ENCODE data around the gene METTL24. TPM values are rescaled to one million over a fixed set of nuclear protein-coding genes. Genes with fewer than 3 reads are reported as not detected.

Gene METTL24
- total RNA-seq, 2 donors from 2014 or later, result not detected

DNA sequence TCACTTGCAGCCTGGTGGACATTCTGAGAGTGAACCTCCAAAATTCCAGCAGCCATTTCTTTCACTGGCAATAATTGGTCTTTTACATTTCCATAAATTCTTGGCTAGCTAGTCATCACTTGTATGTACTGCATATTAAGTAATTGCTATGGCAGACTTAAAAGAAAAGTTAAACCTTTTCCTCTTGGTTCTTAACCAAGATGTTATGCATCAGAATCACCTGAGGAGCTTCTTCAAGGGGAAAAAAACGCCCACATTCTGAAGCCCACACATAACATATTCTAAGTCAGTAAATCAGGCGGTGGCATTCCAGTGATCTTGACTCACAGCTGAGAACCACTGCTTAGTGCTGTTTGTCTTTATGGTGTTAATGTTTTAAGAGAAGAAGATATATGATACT is 140.9 kb downstream of the METTL24 start:
- H3K27ac Mint-ChIP-seq, result no peak overlapping the region
- H3K9me3 Mint-ChIP-seq, result no peaks in the 10 kb centered on the region
- peaks cover 8 to 26% of the 10 kb centered on the region in 2 donors for H3K36me3 Mint-ChIP-seq
- ATAC-seq (peak in 1 of 2 donors; percentile 37), DNase-seq (ENCODE audit: low spot score in 2 of 2) (no peak)

DNA sequence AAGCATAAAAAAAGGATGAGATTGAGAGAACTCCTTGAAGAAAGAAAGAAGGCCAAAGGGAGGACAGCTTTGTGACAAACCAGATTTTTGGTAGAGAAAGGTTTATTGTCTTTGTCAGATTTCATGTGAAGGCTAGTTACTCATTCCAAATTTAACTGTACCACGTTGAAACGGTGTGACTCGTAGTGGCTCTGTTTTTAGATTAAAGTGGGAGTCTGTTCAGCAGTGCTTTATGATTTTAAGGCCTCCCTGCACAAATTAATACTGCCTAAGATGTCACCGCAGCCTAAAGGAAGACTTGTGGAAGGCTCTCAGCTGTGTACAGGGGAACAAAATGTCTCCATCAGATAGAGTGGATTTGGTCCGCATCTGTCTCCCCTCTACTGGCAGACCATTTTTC is 142.0 kb downstream of the METTL24 start:
- DNase-seq (ENCODE audit: low spot score in 2 of 2) (no peak), ATAC-seq (no peak)
- Mint-ChIP-seq H3K36me3 (peaks cover 8 to 29% of the 10 kb centered on the region in 2 donors), H3K9me3 (no peaks in the 10 kb centered on the region), H3K27ac (no peak overlapping the region)

DNA sequence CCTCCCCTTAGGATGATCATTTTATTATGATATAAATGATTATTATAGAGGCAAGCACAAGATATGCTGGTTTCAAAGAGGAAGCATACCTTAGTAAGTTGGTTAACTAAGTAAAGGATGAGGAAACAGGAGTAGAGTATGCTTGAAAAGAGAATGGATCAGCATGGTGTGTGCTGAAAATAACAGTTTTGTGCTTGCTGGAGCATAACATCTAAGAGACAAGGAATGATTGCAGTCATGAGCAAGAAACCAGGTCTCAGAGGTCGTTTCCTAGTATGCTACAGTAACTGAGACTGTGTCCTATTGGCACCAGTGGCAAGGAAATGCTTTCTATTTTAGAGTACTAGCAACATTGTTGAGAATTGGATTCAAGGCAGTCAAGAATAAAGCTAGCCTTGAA is 143.8 kb downstream of the METTL24 start:
- H3K9me3 Mint-ChIP-seq, result no peaks in the 10 kb centered on the region
- ATAC-seq, result no peak

DNA sequence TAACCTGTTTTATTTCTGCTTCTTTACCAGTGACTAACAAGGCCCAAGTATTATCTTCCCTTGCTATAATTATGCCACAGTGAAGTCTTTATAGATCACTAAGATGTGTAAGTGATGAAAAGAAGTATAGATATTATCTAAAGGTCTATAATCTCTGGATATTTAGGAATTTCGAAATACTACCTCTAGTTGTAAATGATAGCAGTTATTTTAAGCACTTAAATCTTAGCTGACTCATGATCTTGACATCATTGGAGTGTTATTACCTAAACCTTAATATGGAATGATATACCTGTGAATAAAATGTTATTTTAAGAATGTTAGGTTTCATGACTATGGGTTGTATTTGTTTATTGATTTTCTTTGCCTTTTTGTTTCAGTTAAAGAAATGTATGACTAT is 146.4 kb downstream of the METTL24 start:
- H3K27ac Mint-ChIP-seq, result no peak overlapping the region
- H3K9me3 Mint-ChIP-seq, result no peaks in the 10 kb centered on the region
- DNase-seq (ENCODE audit: low spot score in 2 of 2), result no peak
- H3K36me3 Mint-ChIP-seq, result peaks cover 8 to 16% of the 10 kb centered on the region in 2 donors
- no peak for ATAC-seq

More for the DNA sequence above, 143.8 kb downstream of the METTL24 start:
- DNase-seq (ENCODE audit: low spot score in 2 of 2), result no peak
- H3K36me3 Mint-ChIP-seq, result peaks cover 8 to 16% of the 10 kb centered on the region in 2 donors
- H3K27ac Mint-ChIP-seq, result no peak overlapping the region

DNA sequence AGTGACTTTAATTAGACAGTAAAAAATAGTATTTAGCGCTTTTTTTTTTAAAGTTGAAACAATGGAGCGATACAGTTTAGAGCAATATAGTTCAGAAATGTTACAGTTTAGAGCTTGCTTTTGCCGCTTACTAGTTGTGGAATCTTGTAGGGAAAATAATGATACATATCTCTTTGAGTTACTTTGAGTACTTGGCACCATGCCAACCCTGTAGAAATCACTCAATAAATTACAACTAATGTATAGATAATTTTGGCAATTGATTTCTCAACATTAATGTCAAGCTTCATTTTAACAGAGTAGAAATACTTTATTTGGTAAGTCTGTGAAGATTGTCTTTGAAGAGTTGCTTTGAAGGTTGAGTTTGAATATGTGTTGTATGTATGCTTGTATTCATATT is 150.5 kb downstream of the METTL24 start:
- DNase-seq (ENCODE audit: low spot score in 2 of 2) (no peak), ATAC-seq (no peak)
- Mint-ChIP-seq H3K27ac (no peak overlapping the region), H3K9me3 (no peaks in the 10 kb centered on the region), H3K36me3 (peaks cover 0 to 11% of the 10 kb centered on the region in 2 donors)

DNA sequence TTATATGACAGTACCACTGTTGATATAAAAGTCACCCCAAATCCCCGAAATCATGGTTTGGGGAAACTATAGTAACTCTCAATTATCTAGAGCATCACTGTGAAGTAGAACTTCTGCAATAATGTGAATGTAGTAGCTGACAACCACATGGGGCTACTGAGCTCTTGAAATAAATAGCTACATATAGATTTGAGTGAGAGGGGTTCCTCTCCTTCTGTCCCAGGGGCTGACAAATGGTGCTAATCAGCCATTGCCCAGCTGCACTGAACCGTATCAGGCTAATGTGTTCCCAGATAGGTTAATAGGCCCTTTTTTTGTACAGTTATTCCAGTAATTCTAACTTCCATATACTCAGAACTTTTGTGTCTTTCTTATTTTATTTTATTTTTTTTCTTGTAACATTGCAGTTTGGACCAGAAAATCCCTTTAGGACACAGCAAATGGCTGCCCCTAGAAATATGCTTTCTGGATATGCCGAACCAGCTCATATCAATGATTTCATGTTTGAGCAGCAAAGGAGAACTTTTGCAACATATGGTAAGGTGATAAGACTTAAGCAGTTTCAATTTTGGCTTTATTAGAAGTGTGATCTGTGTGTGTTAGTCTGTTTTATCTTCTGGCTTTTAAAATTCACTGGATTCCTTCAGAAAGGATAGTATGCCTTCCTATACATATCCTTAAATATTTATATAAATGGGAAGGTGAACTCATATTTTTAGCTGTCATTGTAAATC is 156.8 kb downstream of the METTL24 start:
- H3K9me3 Mint-ChIP-seq, result no peaks in the 10 kb centered on the region
- peaks cover 0 to 4% of the 10 kb centered on the region in 2 donors for H3K36me3 Mint-ChIP-seq
- H3K27ac Mint-ChIP-seq, result no peak overlapping the region

DNA sequence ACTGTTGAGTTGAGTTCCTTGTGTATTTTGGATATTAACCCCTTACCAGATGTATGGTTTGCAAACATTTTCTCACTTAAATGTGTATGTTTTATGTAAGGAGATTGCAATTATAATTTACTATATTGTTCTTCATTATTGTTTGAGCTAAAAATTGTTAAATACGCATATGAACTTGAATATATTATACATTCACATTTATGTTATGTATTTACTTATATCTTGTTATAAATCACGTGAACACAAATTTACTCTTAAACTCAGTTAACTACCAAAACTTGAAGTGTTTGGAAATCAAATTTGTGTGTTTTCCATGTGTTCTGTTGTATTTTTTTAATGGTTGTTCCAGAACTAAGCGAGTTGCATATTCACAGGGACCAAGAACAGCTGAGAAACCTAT is 159.6 kb downstream of the METTL24 start:
- no peaks in the 10 kb centered on the region for H3K9me3 Mint-ChIP-seq
- DNase-seq (ENCODE audit: low spot score in 2 of 2), result no peak
- ATAC-seq, result no peak
- no peak overlapping the region for H3K27ac Mint-ChIP-seq
- peaks cover 0 to 13% of the 10 kb centered on the region in 2 donors for H3K36me3 Mint-ChIP-seq

More for the DNA sequence above, 156.8 kb downstream of the METTL24 start:
- ATAC-seq, result no peak
- DNase-seq (ENCODE audit: low spot score in 2 of 2), result no peak

DNA sequence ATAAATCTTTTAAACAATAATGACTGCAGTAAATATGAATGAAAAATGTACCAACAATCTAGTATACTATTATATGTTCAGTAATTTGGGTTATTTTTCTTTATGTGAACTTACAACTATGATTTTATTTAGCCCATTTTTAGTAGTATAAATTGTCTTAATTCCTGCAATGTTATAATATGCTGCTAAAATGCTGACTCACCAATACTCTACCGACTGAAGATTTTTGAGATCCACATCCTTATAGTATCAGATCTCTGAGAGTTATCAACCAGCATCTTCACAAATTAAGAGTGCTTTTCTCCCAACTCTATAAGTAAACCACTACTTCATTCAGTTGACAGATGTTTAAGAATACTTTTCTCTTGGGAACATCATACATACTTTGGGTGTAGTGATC is 161.3 kb downstream of the METTL24 start:
- no peak overlapping the region for H3K27ac Mint-ChIP-seq
- ATAC-seq (no peak), DNase-seq (ENCODE audit: low spot score in 2 of 2) (no peak)
- H3K9me3 Mint-ChIP-seq, result no peaks in the 10 kb centered on the region
- H3K36me3 Mint-ChIP-seq, result peaks cover 0 to 14% of the 10 kb centered on the region in 2 donors

DNA sequence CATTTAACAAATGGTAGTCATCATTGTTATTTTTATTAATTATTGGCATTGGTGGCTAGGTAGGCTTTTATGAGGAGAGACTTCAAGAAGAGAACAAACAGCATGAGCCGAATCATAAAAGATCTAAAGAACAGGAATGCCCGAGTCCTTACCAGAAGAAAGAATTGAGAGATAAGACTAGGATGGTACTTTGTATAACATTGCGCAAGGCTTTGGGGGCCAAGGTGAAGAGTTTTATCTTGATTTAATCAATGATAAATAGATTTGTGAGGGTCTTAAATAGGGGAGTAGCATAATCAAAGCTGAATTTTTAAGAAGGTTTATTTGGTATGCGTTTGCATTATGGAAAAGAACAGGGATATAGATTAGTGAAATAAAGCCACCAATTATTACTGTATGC is 162.5 kb downstream of the METTL24 start:
- no peak overlapping the region for H3K27ac Mint-ChIP-seq
- DNase-seq (ENCODE audit: low spot score in 2 of 2) (no peak), ATAC-seq (no peak)
- H3K36me3 Mint-ChIP-seq, result peaks cover 0 to 14% of the 10 kb centered on the region in 2 donors
- H3K9me3 Mint-ChIP-seq, result no peaks in the 10 kb centered on the region

Other genes with a start within 250 kb of the METTL24 start
- gene WASF1, start 178.7 kb downstream of the METTL24 start, total RNA-seq, result 1 to 10 TPM; 3.9 to 4.3 TPM
- gene CDC40, start 177.9 kb downstream of the METTL24 start, total RNA-seq, result 10 to 100 TPM; 26.0 to 40.1 TPM
- under 1 TPM in 1 of 2 donors, not detected in 1; 0.34 TPM for gene DDO, start 57.2 kb upstream of the METTL24 start, total RNA-seq
- gene SLC22A16, start 118.3 kb upstream of the METTL24 start, total RNA-seq, result not detected